ENCODE data around the gene PHF12.
A peak's percentile ranks its signal among the peaks of the same experiment; 100 is the strongest.
"Not testable (repeated sequence)": the region's sequence is repeated elsewhere in the genome, so short reads cannot be mapped to it uniquely, and the experiment has no call there.

PHF12 gene

DNA sequence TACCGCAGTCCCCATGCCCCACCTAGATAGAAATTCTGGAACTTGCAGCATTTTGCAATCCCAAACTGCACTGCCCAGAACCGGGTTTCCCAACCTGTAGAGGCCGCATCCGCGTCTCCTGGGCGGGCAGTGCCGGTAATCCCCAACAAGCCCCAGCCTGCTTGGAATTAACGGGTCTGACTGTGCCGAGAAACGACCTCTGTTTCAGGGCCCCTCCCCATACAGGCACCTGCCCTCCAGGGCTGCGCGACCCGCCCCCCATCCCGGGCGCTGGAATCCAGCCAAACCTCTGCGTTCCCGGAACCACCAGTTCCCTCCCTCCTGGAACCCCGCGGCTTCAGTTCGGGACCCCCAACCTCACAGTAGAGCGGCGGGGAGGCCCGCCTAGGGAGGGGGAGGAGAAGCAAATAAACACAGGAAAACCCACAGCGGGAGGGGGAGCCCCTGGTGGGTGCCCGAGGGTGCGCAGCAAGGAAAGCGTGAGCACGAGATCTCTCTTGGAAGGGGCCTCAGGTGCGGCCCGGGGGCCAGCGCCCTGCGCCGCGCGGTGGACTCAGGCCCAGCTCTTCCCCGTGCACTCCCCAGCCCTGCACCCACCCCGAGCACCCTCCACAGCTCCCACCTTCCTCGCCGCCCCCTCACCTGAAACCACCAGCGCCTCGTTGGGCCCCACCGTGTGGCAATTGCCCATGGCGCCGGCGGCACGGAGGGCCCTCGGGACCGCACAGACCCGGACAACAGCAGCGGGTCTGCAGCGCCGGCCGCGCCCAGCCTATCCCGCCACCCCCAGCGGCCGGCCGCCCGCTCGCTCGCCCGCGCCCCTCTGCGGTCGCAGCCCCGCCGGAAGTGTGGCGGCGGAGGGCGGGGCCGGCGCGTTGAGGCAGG is 54.2 kb downstream of the PHF12 start, which contains the start of gene FLOT2:
TSS of gene FLOT2 (minus strand) at position 850 of the 885 bp plus-strand sequence. CDS start at position 691, 159 bp downstream.
- no peak within 1 kb of the TSS for H3K27ac Mint-ChIP-seq
- peak; percentile 78 for DNase-seq
- H3K27me3 Mint-ChIP-seq (ENCODE audit: low read depth, poor library complexity): peaks cover 7% of the 10 kb centered on the region
- TF ChIP-seq, protein P1, sequence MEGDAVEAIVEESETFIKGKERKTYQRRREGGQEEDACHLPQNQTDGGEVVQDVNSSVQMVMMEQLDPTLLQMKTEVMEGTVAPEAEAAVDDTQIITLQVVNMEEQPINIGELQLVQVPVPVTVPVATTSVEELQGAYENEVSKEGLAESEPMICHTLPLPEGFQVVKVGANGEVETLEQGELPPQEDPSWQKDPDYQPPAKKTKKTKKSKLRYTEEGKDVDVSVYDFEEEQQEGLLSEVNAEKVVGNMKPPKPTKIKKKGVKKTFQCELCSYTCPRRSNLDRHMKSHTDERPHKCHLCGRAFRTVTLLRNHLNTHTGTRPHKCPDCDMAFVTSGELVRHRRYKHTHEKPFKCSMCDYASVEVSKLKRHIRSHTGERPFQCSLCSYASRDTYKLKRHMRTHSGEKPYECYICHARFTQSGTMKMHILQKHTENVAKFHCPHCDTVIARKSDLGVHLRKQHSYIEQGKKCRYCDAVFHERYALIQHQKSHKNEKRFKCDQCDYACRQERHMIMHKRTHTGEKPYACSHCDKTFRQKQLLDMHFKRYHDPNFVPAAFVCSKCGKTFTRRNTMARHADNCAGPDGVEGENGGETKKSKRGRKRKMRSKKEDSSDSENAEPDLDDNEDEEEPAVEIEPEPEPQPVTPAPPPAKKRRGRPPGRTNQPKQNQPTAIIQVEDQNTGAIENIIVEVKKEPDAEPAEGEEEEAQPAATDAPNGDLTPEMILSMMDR (IDR thresholded peaks at IDR 0.05): no peak
- peak within 1 kb of the TSS; percentile 92 for H3K4me3 Mint-ChIP-seq
- H3K9me3 Mint-ChIP-seq: peaks cover 3% of the 10 kb centered on the region
- H3K36me3 Mint-ChIP-seq (ENCODE audit: low read depth): peaks cover 43% of the 10 kb centered on the region
- H3K4me1 Mint-ChIP-seq: peaks cover 53% of the 10 kb centered on the region

DNA sequence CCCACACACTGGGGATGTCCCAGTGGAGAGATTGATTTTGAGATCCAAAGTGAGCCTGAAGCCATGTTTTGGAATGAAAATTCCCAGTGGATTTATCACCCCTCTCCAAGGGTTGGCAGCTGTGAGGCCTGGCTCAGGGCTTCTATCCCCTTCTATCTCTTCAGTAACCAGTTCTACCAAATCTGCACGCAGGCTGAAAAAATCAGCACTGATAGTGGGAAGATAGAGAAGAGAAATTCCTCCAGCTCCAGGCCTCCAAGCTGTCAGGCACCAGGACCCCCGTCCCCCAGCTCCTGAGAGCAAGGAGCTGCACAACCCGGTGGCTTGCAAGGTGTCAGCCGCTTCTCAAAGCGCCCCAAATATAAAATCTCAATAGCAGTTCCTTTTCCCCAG is 54.8 kb downstream of the PHF12 start:
- peaks cover 41% of the 10 kb centered on the region for H3K36me3 Mint-ChIP-seq (ENCODE audit: low read depth)
- H3K27ac Mint-ChIP-seq: no peak overlapping the region
- H3K4me1 Mint-ChIP-seq: peaks cover 53% of the 10 kb centered on the region
- DNase-seq: no peak
- H3K9me3 Mint-ChIP-seq: peaks cover 3% of the 10 kb centered on the region
- peaks cover 3% of the 10 kb centered on the region for H3K27me3 Mint-ChIP-seq (ENCODE audit: low read depth, poor library complexity)
- TF ChIP-seq, protein P1 (IDR thresholded peaks at IDR 0.05): no peak
- peak overlapping the region; percentile 92 for H3K4me3 Mint-ChIP-seq

DNA sequence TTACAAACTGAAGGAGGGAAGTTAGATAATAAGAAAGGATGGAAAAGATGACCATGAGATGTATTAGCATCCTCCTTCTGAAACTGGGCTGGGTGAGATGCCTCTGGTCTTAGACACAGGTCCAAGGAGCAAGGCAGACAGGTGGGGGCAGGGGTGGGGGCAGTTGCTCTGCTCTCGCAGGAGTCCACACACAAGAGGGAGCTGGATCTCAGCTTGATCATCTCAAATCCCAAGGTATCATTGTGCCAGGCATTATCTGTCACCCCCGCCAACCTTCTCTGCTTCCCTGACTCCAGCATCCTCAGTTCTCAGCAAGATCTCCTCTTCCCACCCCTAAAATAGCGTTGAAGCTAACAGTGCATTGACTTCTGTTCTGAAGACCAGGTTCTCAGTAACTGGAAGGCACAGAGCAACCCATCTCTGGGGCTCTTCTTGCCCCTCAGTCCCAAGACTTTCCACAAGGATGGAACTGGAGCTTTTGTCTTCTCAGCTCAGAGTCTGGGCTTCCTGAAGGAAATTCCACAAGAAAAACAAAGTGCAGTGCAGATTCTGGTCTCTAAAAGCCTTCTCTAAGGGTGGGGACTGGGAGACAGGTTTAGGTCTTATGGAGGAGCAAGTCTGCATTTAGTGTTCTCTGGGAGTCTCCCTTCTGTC is 55.4 kb downstream of the PHF12 start:
- no peak overlapping the region for H3K27ac Mint-ChIP-seq
- H3K27me3 Mint-ChIP-seq (ENCODE audit: low read depth, poor library complexity): peaks cover 3% of the 10 kb centered on the region
- peaks cover 46% of the 10 kb centered on the region for H3K36me3 Mint-ChIP-seq (ENCODE audit: low read depth)
- DNase-seq: no peak
- H3K4me1 Mint-ChIP-seq: peaks cover 57% of the 10 kb centered on the region
- H3K4me3 Mint-ChIP-seq: peak overlapping the region; percentile 92
- TF ChIP-seq, protein P1 (IDR thresholded peaks at IDR 0.05): no peak
- H3K9me3 Mint-ChIP-seq: peaks cover 3% of the 10 kb centered on the region

DNA sequence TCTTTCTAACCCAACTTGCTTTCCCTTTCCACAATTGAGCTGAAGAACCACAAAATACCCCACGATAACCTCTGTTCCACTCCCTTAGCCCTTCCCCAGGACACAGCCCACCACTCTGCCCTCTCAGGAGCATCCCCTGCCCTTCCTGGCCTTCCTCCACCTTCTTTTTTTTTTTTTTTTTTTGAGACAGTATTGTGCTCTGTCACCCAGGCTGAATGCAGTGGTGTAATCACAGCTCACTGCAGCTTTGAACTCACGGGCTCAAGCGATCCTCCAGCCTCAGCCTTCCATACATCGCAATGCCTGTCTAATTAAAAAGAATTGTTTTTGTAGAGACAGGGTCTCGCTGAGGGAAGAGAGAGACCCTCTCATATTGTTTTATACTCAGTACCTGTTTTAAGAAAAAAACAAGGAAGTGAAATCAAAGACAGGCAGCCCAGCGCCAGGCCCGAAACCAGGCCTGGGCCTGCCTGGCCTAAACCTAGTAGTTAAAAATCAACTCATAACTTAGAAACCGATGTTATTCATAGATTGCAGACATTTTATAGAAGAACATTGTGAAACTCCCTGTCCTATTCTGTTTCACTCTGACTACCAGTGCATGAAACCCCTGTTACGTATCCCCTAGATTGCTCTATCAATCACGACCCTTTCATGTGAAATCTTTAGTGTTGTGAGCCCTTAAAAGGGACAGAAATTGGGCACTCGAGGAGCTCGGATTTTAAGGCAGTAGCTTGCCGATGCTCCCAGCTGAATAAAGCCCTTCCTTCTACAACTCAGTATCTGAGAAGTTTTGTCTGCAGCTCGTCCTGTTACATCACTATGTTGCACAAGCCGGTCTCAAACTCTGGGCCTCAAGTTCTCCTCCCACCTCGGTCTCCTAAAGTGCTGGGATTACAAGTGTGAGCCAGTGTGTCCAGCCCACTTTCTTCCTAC is 57.8 kb downstream of the PHF12 start:
- H3K9me3 Mint-ChIP-seq; DNase-seq; H3K27me3 Mint-ChIP-seq (ENCODE audit: low read depth, poor library complexity): not testable (repeated sequence)
- H3K27ac Mint-ChIP-seq: peak overlapping the region; percentile 96
- H3K4me3 Mint-ChIP-seq: peak overlapping the region; percentile 20
- H3K4me1 Mint-ChIP-seq: peaks cover 65% of the 10 kb centered on the region
- peaks cover 42% of the 10 kb centered on the region for H3K36me3 Mint-ChIP-seq (ENCODE audit: low read depth)

DNA sequence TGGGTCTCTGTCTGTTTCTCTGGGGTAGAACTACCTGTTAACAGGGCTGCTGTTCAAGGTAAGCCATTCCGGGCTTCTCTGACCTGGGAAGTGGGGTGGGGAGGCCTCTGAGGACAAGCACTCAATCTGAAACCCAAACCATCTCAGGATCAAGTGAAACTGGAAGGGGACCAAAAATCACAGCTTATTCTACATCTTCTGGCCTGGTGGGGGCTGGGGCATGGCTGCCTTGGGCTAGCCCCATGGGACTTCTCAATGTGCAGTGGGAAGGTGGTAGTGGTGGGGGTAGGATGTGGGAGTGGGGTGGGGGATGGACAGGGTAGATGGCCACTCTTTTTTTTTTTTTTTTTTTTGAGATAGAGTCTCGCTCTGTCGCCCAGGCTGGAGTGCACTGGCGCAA is 59.3 kb downstream of the PHF12 start:
- Mint-ChIP-seq H3K27ac (peak overlapping the region; percentile 93), H3K4me1 (peaks cover 64% of the 10 kb centered on the region), H3K9me3 (peaks cover 3% of the 10 kb centered on the region), H3K27me3 (ENCODE audit: low read depth, poor library complexity) (peaks cover 3% of the 10 kb centered on the region), H3K4me3 (no peak overlapping the region), H3K36me3 (ENCODE audit: low read depth) (peaks cover 42% of the 10 kb centered on the region)
- TF ChIP-seq, protein P1 (IDR thresholded peaks at IDR 0.05): no peak
- DNase-seq: no peak
